IPS-11a (cell line): Measurements from ENCODE around the gene ANK3.

Experiments
- H3K4me3 ChIP-seq: one replicate; pipeline ENCODE4 v1.5.1; 2013; ENCODE audit warnings: low read depth, low read length, control low read depth

The ANK3 gene

DNA sequence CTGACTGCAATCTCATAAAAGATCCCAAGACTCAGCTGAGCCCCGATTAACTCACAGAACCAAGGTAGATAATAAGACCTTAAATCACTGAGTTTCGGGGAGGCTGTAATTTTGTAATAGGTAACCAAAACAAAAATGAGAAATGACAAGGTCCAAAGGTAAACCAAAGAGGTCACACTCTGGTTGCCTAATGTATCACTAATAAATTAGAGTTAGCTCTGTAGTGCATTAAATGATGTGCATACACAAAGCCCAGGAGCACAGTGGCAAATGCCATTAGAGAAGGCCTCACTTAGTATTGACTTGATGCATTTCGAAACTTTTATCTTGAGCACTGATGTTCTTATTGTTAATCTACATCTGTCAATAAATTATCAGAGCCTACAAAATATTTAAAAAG lies 245.6 kb downstream of the ANK3 start:
- no peak overlapping the region for H3K4me3 ChIP-seq

DNA sequence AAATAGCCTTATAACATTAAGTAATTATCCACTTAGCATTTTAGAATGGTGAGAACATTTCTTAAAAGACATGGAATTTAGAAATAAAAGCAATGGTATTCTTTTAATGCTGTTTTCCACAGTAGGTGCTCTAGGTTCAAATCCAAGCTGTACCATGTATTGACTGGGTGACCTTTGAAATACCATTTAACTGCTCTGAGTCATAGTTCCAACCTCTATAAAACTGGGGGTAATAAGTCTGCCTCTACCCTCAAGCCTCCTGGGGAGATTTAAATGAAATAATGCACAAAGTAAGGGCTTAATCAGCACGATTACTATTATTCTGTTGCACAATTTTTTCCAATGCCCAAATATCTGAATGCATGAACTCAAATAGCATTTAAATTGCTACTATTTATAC lies 246.9 kb downstream of the ANK3 start:
- no peak overlapping the region for H3K4me3 ChIP-seq

DNA sequence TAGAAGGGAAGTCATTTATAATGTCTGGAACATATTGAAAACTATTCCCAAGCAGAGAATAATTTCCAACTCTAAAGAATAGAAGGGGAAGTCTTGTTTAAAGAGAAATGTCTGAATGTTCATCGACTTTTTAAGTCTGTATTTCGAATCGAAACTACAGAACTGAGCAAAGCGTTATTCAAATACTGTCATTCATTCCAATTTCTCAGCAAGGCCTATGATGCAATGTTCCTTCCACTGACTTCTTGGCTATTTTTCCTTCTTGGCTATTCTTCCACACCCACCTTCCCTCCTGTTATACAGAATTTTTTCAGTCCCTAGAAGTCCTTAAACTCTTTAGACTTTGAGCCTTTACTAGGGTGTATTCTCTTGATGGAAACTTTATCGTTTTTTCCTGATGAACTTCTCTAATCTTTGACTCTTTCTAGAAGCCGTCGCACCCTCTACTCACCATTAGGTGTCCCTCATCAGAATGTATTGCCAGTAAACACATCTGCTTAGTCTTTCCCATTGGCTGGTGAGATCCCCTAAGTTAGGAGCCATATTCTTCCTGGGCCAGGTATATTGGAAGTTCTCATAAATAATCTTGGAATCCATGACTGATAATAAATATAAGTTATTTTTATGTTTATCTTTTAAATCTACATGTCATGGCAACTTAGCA lies 247.6 kb downstream of the ANK3 start:
- no peak overlapping the region for H3K4me3 ChIP-seq

DNA sequence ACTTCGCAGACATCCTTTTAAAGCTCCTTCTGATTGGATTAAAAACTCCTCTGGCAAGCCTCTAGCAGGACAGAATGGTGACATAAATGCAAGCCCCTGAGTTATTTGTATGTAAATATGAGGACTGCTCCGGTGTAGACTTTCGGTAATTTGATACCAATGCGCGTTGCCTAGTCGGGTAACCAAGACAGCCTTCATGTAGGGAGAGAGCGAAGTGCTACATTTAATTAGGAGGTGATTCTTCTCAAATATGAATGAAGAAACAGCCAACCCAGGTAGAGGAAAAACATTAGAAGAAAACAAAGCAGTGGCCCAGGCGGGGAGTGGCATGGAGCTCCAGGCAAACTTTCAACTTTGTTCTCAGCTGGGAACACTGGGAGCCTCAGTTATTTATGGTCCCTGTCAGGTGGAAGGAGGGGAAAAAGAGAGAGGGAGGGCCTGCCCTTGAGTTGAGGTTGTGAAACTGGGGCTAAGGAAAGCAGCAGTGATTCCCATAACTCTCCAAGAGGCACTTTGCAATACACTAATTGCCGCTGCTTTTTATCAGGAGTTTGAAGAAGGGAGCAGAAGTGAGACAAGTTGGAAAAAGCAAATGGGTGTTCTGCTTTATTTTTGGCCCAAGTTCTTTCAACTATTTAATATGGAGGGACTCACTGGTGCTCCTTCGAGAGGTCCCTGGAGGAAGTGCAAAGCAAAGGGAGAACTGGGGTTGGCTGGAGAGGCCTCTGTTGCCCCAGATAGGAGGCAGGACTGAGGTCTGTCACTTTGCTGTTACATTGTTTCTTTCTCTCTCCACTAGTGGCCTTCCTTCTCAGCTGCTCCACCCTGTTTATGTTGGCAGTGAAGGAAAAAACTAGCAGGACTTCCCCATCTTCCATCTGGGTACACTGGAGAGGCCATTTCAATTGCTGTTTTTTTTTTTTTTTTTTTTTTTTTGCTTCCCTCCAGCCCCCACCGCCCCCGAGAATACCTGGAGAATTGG lies 248.7 kb downstream of the ANK3 start:
- H3K4me3 ChIP-seq, result peak overlapping the region; percentile 88

DNA sequence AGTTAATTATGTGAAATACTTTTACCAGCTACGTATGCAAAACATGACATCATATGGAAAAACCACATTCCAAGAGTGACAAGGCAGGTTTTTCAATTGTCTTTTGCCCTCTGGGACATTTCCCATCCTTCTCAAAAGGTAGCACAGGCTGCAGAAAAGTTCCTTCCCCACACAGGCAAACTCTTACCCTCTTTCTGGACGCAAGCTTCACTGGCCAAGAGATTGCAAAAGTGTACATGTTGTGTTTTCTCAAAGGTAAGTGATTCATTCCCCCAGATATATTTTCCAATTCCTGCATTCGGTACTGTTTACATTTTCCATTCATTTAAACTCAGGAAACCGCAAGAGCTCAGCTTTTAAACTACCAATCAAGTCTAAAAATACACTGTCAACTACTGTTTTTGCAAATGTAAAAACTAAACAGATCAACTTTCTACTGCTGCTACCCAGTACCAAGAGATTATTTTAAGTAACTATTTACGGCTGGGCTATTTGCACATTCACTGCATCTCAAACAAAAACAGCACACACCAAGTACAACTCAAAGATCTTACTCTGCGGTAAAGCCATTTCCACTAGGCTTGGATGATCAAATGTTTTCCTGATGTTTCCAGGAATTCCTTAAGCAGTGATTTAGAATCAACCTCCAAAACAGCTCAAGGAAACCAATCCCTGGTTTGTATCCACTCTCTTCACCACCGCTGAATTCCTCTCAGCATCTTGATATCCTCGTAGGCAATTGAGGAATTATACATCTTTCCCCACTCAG lies 249.7 kb downstream of the ANK3 start:
- H3K4me3 ChIP-seq, result peak overlapping the region; percentile 88

DNA sequence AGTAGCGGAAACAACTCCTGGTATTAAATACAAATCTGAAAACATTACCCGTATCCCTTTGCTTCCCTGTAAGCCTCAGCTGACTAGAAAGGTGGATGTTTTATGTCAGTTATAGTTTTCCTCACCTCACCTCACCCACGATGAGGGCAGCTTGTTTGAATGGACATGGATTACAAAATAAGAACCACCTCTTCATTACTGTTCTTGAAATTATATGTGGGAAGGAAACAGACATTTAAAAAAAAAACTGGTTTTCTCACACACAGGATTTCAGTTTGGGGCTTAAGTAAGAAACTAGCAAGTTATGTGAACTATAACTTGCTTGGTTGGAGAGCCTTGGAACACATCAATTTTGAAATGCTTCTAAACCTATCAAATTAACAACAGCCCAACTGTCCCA lies 250.4 kb downstream of the ANK3 start:
- H3K4me3 ChIP-seq, result peak overlapping the region; percentile 88

DNA sequence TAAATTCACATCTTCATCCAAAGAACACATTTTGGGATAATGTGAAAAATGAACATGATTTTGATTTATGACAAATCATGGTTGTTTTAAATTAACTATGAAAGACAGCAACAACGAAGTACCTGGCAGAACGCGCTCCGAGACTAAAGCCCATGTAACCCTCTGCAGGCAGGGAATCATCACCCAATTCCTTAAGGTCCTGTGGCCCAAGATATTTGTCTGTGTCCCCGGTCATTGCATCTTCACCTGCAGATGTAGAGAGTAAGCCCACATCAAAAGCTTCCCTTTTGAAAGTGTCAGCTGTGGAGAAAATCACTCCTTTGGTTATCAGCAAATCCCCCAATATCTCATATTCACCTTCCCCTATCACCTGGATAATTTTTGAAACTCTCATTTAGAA lies 250.8 kb downstream of the ANK3 start:
- peak overlapping the region; percentile 88 for H3K4me3 ChIP-seq

DNA sequence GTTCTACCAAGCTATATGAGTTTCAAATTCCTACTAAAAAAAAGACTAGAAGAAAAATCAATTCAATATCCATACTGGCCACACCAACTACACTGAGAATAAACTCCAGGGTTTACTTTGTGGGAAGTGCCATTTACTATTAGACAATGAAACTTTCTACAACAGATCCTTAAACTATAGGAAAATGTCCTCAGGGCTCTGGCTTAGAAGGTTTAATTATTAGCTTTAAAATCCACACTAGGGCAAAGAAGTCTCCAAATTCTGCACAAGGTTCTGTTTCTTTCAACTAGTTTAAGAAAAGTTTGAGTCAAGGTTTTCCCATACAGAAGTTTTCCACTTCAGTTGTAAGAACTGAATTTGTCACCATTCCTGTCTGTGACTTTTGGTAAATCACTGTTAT lies 251.6 kb downstream of the ANK3 start:
- H3K4me3 ChIP-seq, result no peak overlapping the region

DNA sequence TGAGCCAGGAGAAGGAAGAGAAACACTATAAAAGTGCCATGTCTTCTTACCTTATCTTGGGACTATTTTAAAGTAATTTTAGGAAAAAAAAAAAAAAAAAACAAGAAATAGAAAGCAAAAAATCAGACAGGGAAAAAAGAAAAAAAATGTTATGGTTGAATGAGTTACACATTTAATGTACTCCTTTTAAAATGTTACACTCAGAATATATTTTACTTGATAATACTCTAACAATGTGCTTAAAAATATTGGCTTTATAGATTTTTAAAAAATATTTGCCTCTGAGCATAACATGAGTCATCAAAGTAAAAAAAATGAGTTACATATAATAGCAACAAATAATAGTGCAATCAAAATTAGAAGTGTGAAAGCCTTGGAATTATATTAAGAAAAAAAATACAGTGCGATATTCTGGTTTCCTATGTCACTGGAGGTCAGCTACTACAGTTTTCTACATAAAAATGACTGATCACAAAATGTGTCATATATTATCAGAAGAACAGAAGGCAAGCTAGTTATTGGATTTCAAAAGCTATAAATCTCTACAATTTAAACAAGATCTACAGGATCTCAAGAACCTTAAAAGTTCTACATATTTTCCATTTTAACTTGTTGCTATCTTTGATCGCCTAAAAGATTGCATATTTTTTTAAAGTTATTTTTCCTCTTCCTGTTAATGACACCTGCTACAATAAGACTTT lies 252.2 kb downstream of the ANK3 start:
- no peak overlapping the region for H3K4me3 ChIP-seq

DNA sequence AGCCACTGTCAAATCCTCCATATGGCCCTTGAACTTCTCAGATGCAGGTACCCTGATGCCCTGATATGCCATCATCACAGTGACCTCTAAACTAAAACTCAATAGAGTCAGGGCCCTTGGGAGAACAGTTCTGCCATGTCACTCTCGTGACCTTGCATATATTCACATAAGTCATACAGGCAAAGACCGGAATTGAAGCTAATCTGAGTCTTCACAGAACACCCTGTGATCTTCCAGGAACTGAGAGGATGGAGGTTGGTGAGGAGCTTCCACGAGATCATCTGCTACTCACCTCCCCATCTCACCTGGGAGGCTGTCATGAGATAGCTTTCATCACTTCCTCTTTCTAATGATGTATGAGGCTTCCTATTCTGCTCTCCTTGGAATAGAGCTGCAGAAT lies 254.7 kb downstream of the ANK3 start:
- no peak overlapping the region for H3K4me3 ChIP-seq

DNA sequence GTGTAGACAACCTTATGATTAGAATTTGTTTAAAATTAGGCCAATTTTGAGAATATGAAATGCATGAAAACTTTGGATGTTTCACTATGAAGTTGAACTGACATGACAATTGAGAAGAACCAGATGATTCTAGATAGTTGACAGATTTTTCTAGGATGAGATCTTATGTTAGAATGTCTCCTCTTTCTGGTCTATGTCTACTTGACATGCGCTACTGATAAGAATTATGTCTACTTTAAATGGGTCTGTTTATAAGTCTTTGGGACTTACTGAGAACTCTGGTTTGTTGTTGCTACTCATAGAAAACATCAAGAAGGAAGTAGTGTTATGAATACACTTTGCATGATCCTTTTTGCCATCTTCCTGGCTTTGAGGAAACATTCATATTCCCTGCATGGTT lies 255.1 kb downstream of the ANK3 start:
- H3K4me3 ChIP-seq, result no peak overlapping the region

DNA sequence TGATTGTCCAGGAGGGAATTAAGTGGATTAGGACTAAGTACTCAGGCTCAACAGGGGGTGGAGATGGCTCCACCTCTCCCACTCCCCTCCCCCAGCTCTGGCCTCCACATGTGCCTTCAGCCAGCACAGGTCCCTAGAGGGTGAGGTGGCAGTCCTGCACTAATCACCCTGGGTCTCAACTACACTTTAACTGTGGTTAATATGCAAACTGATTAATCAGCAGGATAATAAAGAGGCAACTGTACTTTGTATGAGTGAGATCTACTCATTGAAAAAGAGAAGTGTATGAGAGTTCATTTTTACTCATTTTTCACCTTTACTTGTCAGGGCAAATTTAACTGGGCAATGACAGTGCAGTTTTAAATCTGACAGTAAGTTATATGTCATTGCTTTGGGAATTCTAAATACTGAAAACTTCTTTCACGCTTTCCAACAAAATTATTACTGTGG lies 259.5 kb downstream of the ANK3 start:
- H3K4me3 ChIP-seq, result no peak overlapping the region

DNA sequence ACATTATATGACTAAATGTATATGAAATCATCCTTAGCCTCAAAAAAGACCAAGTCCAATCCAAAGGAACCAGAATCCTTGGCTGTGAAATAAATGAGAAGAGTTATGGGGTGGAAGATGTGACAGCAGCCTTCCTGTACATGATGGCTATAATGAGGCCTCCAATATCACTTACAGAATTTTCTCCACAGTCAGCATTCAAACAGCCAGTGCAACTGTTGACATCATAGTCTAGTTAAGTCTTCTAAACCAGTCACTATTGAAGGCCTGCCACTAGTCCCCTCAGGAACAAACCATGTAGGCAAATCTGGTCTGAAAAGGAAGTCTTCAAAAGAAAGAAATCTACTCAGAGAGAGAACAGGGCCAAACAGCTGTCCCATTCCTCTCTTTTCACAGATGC lies 263.8 kb downstream of the ANK3 start:
- no peak overlapping the region for H3K4me3 ChIP-seq

DNA sequence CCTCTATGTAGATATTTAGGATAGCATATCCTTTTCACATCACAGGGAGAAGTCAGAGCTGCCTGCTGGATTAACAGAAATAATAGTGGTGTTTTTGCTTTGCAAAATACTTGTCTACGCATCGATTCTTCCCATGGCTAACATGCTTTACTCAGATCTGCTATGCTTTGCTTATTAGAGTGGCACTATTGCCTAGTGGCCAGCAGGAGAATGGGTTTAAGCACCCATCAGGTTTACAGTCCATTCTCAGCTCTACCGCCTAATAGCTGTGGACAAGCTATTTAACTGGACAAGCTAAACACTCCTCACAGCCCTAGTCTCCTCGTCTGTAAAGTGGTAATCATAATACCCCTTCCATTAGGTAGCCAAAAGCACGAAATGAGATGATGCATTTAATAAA lies 265.1 kb downstream of the ANK3 start:
- no peak overlapping the region for H3K4me3 ChIP-seq

DNA sequence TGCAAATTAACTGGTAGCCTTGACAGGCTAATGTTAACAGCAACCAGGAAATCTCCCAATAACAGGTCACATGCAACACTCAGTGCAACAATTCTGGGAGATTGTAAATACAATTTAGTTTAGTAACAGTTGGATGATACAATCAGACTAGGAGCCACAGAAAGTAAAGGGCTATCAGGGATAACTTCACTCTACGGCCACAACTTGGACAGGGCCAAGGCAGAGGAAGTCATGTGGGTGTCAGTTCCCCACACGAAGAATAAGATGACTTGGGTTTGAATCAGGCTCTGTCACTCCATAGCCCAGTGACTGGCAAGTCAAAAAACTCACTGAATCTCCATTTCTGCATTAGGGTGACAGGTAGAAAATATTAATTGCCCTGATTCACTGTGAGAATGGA lies 266.0 kb downstream of the ANK3 start:
- H3K4me3 ChIP-seq, result no peak overlapping the region

DNA sequence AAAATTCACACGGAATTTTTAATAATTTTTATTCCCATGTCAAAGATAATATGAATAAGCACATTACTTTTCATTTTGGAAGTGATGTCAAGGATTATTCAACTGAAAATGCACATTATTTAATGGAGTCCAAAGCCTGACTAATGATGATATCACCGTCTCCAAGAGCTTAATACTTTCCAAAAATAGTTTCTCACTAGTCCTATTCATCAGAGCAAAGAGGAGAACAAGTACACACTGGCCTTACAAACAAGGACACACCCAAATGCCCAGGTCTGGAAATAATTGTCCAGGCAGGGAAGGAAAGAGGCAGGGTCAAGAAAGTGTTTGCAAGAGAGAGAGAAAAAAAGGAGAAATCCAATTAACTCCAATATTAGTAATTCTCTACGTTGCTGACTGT lies 266.5 kb downstream of the ANK3 start:
- no peak overlapping the region for H3K4me3 ChIP-seq

DNA sequence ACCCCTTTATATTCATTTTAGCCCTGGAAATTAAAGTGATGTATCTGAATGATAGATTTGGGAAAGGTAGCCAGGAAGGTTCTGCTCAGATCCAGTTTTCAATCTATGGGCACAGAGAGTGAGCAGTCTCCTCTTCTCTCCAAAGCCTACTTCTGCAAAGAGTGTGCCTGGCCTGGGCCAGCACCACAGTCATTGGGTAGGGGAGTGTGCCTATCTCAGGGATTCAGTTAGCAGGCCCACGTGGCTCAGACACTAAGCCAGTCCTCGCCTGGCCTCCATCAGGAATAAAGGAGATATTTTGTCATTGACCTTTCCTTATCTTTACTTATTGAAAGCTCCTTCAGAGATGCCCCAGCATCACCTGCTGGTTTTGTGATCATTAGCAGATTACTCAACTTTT lies 267.5 kb downstream of the ANK3 start:
- H3K4me3 ChIP-seq, result no peak overlapping the region

DNA sequence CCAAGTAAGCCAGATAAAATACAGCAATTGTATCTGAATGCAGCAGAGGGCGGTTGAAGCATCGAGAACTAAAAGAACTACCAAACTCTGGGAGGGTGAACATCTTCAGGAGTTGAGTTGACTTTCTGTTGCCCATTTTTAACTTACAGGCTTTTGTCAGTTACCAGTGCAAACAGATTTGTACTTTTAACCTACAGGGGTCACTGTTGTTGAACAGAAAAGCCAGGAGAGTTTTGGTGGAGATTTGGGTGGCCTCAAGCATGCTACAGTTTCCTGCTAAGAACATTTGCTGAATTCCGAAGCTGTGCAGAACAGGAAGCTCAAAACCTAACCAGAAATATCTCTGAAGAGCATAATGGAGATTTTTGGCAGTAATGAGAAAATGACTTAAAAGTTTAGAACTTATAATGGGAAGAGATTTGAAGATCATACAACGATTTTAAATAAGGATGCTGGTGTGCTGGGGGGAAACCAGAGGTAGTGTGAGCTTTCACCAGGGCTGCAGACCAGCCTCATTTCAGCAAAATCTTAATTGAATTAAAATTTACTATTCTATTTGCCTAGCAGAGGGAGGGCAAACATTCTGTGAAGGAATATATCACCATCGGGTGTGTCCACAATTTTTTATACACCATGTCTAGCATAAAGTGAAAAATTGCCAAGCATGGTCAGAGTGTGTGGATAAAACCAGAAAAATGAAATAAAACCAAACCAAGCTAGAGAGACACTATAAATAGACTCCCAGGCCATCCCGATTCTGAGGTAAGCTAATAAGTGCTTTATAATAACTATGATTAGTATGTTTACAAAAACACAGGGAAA lies 274.7 kb downstream of the ANK3 start:
- no peak overlapping the region for H3K4me3 ChIP-seq

DNA sequence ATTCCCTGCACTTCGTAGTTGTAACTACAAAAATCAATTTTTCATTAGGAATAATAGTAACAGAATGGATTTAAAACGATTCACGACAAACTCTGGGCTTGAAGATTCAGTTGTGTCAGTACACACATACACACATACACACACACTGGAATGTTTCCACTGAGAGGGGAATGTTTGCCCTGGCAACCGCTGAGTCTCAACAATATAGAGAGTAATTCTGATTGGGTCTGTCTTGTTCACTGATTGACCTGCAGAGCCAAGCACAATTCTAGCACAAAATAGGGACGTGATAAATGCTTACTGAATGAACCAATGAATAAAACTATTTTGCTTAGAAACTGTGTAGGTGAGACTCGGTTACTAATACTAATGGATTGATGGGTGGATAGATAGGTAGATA lies 278.9 kb downstream of the ANK3 start:
- H3K4me3 ChIP-seq, result no peak overlapping the region
